ENCODE results near the gene KAT6B. TPM values are rescaled to one million over a fixed set of nuclear protein-coding genes. Genes with fewer than 3 reads are reported as not detected.

The KAT6B gene
- total and polyA plus RNA-seq, 2 experiments from 2014 or later = 32.0 to 43.9 TPM

GRCh38 chr10:74926791-74927585 is 100.6 kb downstream of the KAT6B start:
- H3K27me3 ChIP-seq = no peaks in the 10 kb centered on the region
- no peak for DNase-seq (ENCODE audit: low read depth in 1 of 2, low spot score in 1 of 2)
- peaks cover 34% of the 10 kb centered on the region for H3K4me1 ChIP-seq (ENCODE audit: low read depth)
- no peaks in the 10 kb centered on the region for H3K36me3 ChIP-seq
- no peak overlapping the region for H3K27ac ChIP-seq
- H3K9me3 ChIP-seq (ENCODE audit: low read depth) = no peaks in the 10 kb centered on the region
- TF ChIP-seq CTCF (IDR thresholded peaks at IDR 0.05; ENCODE audit: low read depth, low read length) = no peak
- H3K4me3 ChIP-seq = no peak overlapping the region

- Histone ChIP-seq H3K27me3 (no peaks in the 10 kb centered on the region), H3K27ac (no peak overlapping the region), H3K4me3 (no peak overlapping the region), H3K9me3 (ENCODE audit: low read depth) (no peaks in the 10 kb centered on the region), H3K4me1 (ENCODE audit: low read depth) (peaks cover 29% of the 10 kb centered on the region), H3K36me3 (no peaks in the 10 kb centered on the region)
- DNase-seq (ENCODE audit: low read depth in 1 of 2, low spot score in 1 of 2) = no peak
- no peak for TF ChIP-seq CTCF (IDR thresholded peaks at IDR 0.05; ENCODE audit: low read depth, low read length)
Observed at GRCh38 chr10:74927701-74928100, 101.3 kb downstream of the KAT6B start.

GRCh38 chr10:74928742-74929191 is 102.4 kb downstream of the KAT6B start:
- Histone ChIP-seq H3K27me3 (no peaks in the 10 kb centered on the region), H3K27ac (no peak overlapping the region), H3K36me3 (no peaks in the 10 kb centered on the region), H3K9me3 (ENCODE audit: low read depth) (no peaks in the 10 kb centered on the region), H3K4me3 (no peak overlapping the region), H3K4me1 (ENCODE audit: low read depth) (peaks cover 26% of the 10 kb centered on the region)
- TF ChIP-seq CTCF (IDR thresholded peaks at IDR 0.05; ENCODE audit: low read depth, low read length) = no peak
- peak in 1 of 2 donors; percentile 43 for DNase-seq (ENCODE audit: low read depth in 1 of 2, low spot score in 1 of 2)

GRCh38 chr10:74929197-74929596 is 102.8 kb downstream of the KAT6B start:
- Histone ChIP-seq H3K4me1 (ENCODE audit: low read depth) (peaks cover 22% of the 10 kb centered on the region), H3K27me3 (no peaks in the 10 kb centered on the region), H3K36me3 (no peaks in the 10 kb centered on the region), H3K27ac (no peak overlapping the region), H3K4me3 (no peak overlapping the region), H3K9me3 (ENCODE audit: low read depth) (no peaks in the 10 kb centered on the region)
- DNase-seq (ENCODE audit: low read depth in 1 of 2, low spot score in 1 of 2) = peak in 1 of 2 donors; percentile 63
- no peak for TF ChIP-seq CTCF (IDR thresholded peaks at IDR 0.05; ENCODE audit: low read depth, low read length)

GRCh38 chr10:74930965-74931364 is 104.6 kb downstream of the KAT6B start:
- H3K36me3 ChIP-seq = no peaks in the 10 kb centered on the region
- no peak overlapping the region for H3K4me3 ChIP-seq
- no peak for DNase-seq (ENCODE audit: low read depth in 1 of 2, low spot score in 1 of 2)
- H3K27ac ChIP-seq = no peak overlapping the region
- no peak for TF ChIP-seq CTCF (IDR thresholded peaks at IDR 0.05; ENCODE audit: low read depth, low read length)
- H3K9me3 ChIP-seq (ENCODE audit: low read depth) = no peaks in the 10 kb centered on the region
- H3K4me1 ChIP-seq (ENCODE audit: low read depth) = peaks cover 11% of the 10 kb centered on the region
- no peaks in the 10 kb centered on the region for H3K27me3 ChIP-seq
